ENCODE results near the gene LY6G6F.

DNA sequence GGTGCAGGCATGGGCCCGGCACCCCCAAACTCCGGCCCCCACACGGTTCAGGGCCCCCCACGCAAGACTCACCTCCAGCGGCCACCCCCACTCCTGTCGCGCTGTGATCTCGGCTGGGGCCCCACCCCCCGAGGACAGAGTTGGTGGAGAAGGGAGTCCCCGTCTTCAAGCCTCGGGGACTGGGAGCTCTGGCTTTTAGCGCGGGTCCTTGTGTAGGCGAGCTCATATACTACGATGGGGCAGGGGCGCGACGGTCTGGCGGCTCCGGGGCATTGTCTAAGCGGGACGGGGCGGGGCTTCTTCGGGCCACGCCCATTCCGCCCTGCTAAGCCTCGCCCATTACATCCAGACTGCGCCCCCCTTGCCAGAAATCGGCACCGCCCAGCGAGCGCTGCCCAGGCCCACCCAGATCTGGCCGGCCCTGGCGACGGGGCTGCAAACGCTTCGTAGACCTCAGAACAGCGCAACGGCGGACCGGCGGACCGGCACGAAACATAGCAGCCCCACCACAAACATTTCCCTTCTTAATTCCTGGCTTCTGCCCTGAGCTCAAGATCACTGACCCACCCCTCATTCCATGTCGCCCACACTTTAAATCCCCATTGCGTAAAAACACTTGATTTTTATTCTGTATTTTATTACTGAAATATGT, 23.4 kb downstream of the LY6G6F start:
- TF ChIP-seq CTCF (IDR thresholded peaks at IDR 0.05) (no peak), SIN3A (IDR thresholded peaks at IDR 0.05; ENCODE audit: borderline replicate concordance, low read depth, low read length) (peak; percentile 61; the same call in 1 of the 2 replicates), ZBTB33 (IDR thresholded peaks at IDR 0.05; ENCODE audit: borderline replicate concordance, low read depth) (peak; percentile 61; the same call in 1 of the 2 replicates), RAD21 (IDR thresholded peaks at IDR 0.05; ENCODE audit: low read length) (no peak), MAX (IDR thresholded peaks at IDR 0.05; ENCODE audit: low read depth) (0 out of 2 replicates have a peak, but pooled peaks have one; percentile 41), EP300 (IDR thresholded peaks at IDR 0.05; ENCODE audit: borderline replicate concordance in 1 of 2, low read depth in 1 of 2, low read length in 1 of 2) (0 out of 4 replicates have a peak, but pooled peaks of 1 of the 2 experiments have one; percentile 38), SMC3 (IDR thresholded peaks at IDR 0.05; ENCODE audit: low read depth, low read length) (peak; percentile 16; the same call in 1 of the 2 replicates), TAF1 (IDR thresholded peaks at IDR 0.05; ENCODE audit: borderline replicate concordance, low read depth, low read length) (0 out of 2 replicates have a peak, but pooled peaks have one; percentile 50)
- TF ChIP-seq, protein P1, sequence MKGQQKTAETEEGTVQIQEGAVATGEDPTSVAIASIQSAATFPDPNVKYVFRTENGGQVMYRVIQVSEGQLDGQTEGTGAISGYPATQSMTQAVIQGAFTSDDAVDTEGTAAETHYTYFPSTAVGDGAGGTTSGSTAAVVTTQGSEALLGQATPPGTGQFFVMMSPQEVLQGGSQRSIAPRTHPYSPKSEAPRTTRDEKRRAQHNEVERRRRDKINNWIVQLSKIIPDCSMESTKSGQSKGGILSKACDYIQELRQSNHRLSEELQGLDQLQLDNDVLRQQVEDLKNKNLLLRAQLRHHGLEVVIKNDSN (IDR thresholded peaks at IDR 0.05; ENCODE audit: borderline replicate concordance, low read depth) = no peak
